DND-41 (cell line): Measurements from ENCODE around the gene SYT3.

Source experiments
- ATAC-seq: fragments of 200-7000 bp; cut with Tn5 transposase; 3 replicates; pipeline ENCODE4 v1.9.1; 2021; ENCODE audit warnings: low read depth; ENCODE audit not compliant: insufficient read depth
- DNase-seq: peaks from one replicate; pipeline ENCODE4 v3.0.0-alpha.2; 2020
- H2AFZ ChIP-seq: 2 replicates; pipeline ENCODE4 v1.6.0; 2012; ENCODE audit warnings: low read depth, low read length
- H3K27ac ChIP-seq: 2 replicates; pipeline ENCODE4 v1.5.1; 2012; ENCODE audit warnings: low read length, inconsistent platforms
- H3K27me3 ChIP-seq: fragments of 200-600 bp; sonication (generic); 2 replicates; pipeline ENCODE4 v1.6.0; 2012; ENCODE audit warnings: low read length, mild to moderate bottlenecking, inconsistent platforms; ENCODE audit not compliant: insufficient read depth, poor library complexity
- H3K36me3 ChIP-seq: 2 replicates; pipeline ENCODE4 v1.5.1; 2012; ENCODE audit warnings: low read length, inconsistent platforms; ENCODE audit not compliant: insufficient read depth
- H3K4me1 ChIP-seq: 2 replicates; pipeline ENCODE4 v1.5.1; 2012; ENCODE audit warnings: mild to moderate bottlenecking, low read length; ENCODE audit not compliant: insufficient read depth
- H3K4me2 ChIP-seq: 2 replicates; pipeline ENCODE4 v1.6.0; 2012; ENCODE audit warnings: mild to moderate bottlenecking, moderate library complexity, low read length, inconsistent platforms; ENCODE audit not compliant: insufficient read depth
- H3K4me3 ChIP-seq, 2 experiments: fragments of 200-600 bp in 1 of 2; shearing (Covaris generic) in 1 of 2; 2 replicates each; pipeline ENCODE4 v1.5.1; 2012 to 2016; ENCODE audit warnings: inconsistent platforms in 2 of 2, low read length in 2 of 2, mild to moderate bottlenecking in 2 of 2, low read depth in 1 of 2, moderate library complexity in 1 of 2
- H3K79me2 ChIP-seq: 2 replicates; pipeline ENCODE4 v1.6.0; 2012; ENCODE audit warnings: low read length, inconsistent platforms; ENCODE audit not compliant: insufficient read depth
- H3K9ac ChIP-seq: 2 replicates; pipeline ENCODE4 v1.6.0; 2012; ENCODE audit warnings: low read depth, mild to moderate bottlenecking, inconsistent platforms, low read length, moderate library complexity
- H3K9me3 ChIP-seq: 2 replicates; pipeline ENCODE4 v1.5.1; 2012; ENCODE audit warnings: low read length, moderate library complexity, mild to moderate bottlenecking, inconsistent platforms; ENCODE audit not compliant: insufficient read depth, severe bottlenecking
- H4K20me1 ChIP-seq: 2 replicates; pipeline ENCODE4 v1.6.0; 2012; ENCODE audit warnings: low read length; ENCODE audit not compliant: insufficient read depth
- EZH2 ChIP-seq: IDR thresholded peaks from 3 replicates; pipeline ENCODE4 v1.6.1; 2012; ENCODE audit warnings: borderline replicate concordance, low read depth, mild to moderate bottlenecking, moderate library complexity, low read length, inconsistent platforms; ENCODE audit not compliant: severe bottlenecking
- TF ChIP-seq, protein P1 (sequence below): IDR thresholded peaks from 2 replicates; pipeline ENCODE4 v1.5.1; 2012; ENCODE audit warnings: borderline replicate concordance, low read length, moderate library complexity, mild to moderate bottlenecking; ENCODE audit not compliant: poor library complexity, severe bottlenecking; ENCODE audit errors: extremely low read depth

SYT3 gene

DNA sequence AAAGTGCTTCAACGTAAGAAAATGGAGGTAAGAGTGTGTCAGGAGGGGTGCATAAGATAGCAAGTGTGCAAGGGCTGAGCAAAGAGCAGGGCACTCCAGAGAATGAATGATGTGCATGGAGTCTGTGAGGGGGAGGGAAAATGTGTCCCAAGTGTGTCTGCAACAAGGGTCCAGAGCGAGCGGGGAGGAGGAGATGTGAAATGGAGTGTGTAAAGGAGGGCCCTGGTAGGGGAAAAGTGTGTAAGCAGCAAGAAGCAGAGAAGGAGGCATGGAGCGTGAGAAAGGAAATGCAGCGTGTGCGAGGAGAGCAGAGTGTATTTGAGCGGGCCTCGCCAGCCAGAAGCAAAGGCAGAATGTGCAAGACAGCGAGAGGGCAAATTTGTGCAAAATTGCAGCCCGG is 21.3 kb upstream of the SYT3 start:
- Histone ChIP-seq H3K9ac (no peak overlapping the region), H3K36me3 (no peaks in the 10 kb centered on the region), H3K4me2 (no peak overlapping the region), H4K20me1 (no peaks in the 10 kb centered on the region), H3K79me2 (no peaks in the 10 kb centered on the region), H3K27me3 (no peaks in the 10 kb centered on the region), H3K4me3 (no peak overlapping the region), H3K9me3 (peaks cover 6% of the 10 kb centered on the region), H3K27ac (no peak overlapping the region), H3K4me1 (peaks cover 17% of the 10 kb centered on the region), H2AFZ (no peak overlapping the region)
- DNase-seq: no peak
- no peak for ATAC-seq
- no peak for TF ChIP-seq EZH2
- TF ChIP-seq, protein P1, sequence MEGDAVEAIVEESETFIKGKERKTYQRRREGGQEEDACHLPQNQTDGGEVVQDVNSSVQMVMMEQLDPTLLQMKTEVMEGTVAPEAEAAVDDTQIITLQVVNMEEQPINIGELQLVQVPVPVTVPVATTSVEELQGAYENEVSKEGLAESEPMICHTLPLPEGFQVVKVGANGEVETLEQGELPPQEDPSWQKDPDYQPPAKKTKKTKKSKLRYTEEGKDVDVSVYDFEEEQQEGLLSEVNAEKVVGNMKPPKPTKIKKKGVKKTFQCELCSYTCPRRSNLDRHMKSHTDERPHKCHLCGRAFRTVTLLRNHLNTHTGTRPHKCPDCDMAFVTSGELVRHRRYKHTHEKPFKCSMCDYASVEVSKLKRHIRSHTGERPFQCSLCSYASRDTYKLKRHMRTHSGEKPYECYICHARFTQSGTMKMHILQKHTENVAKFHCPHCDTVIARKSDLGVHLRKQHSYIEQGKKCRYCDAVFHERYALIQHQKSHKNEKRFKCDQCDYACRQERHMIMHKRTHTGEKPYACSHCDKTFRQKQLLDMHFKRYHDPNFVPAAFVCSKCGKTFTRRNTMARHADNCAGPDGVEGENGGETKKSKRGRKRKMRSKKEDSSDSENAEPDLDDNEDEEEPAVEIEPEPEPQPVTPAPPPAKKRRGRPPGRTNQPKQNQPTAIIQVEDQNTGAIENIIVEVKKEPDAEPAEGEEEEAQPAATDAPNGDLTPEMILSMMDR: no peak

DNA sequence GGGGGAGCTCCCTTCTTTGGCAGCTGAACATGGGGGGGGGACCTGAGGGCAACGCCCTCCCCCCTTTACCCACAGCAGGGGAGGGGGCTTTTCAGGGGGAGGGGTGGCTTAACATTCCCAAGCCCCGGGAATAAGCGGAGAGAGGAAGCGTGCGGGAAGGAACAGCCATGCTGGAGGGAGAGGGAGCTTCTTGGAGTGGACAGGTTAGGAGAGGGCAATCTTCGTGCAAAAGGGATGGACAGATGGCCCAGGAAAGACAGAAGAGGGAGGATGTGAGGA is 20.3 kb upstream of the SYT3 start:
- Histone ChIP-seq H3K79me2 (no peaks in the 10 kb centered on the region), H3K9ac (no peak overlapping the region)

DNA sequence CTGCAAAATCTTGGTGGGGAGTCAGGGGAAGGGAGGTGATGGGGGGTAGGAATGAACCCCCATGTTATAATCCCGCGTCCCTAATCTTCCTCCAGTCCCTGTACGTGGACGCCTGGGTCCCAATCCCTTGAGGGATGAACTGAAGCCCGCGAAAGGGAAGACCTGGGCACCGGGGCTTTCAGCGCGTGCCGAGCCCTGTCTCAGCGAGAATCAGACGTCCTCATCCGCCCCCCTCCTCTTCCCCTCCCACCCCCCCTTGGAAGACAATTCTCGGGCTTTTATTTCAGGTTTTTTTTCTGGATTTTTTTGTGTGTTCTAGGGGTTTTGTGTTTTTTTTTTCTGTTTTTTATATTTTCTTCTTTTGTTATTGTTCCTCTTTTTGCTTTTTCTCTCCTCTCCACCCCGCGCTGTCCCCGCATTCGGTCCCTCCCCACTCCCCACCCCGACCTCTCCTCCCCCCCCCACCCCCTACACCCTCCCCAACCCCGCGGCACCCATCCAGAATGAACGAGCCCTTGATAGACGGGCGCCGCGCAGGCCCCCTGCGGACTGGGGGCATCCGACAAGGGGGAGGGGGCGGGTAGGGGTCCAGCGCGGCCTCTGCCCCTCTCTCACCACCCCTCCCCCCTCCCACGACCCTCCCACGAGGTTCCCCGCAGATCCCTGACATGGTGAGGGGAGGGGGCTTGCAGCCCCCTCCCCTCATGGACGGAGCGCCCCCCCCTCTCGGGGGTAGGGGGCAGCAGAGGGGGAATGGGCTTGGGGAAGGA is 19.8 kb upstream of the SYT3 start:
- H3K9ac ChIP-seq: no peak overlapping the region
- H2AFZ ChIP-seq: no peak overlapping the region
- H3K4me3 ChIP-seq: peak overlapping the region in 1 of 2 experiments; percentile 58; a peak in 2 of 4 replicates
- no peaks in the 10 kb centered on the region for H3K27me3 ChIP-seq
- peaks cover 6% of the 10 kb centered on the region for H3K9me3 ChIP-seq
- TF ChIP-seq, protein P1: no peak
- TF ChIP-seq EZH2: no peak
- no peaks in the 10 kb centered on the region for H3K36me3 ChIP-seq
- peak overlapping the region; percentile 63 for H3K4me2 ChIP-seq
- H3K4me1 ChIP-seq: peaks cover 17% of the 10 kb centered on the region
- H3K27ac ChIP-seq: no peak overlapping the region
- H3K79me2 ChIP-seq: no peaks in the 10 kb centered on the region
- DNase-seq: no peak
- no peaks in the 10 kb centered on the region for H4K20me1 ChIP-seq
- no peak for ATAC-seq

More for the DNA sequence above, 20.3 kb upstream of the SYT3 start:
- no peak overlapping the region for H3K27ac ChIP-seq
- ATAC-seq: no peak
- H3K36me3 ChIP-seq: no peaks in the 10 kb centered on the region
- H3K27me3 ChIP-seq: no peaks in the 10 kb centered on the region
- peaks cover 17% of the 10 kb centered on the region for H3K4me1 ChIP-seq
- no peaks in the 10 kb centered on the region for H4K20me1 ChIP-seq
- H2AFZ ChIP-seq: no peak overlapping the region
- no peak overlapping the region for H3K4me2 ChIP-seq
- peaks cover 6% of the 10 kb centered on the region for H3K9me3 ChIP-seq
- no peak overlapping the region for H3K4me3 ChIP-seq
- no peak for TF ChIP-seq EZH2
- TF ChIP-seq, protein P1: no peak
- no peak for DNase-seq
